Activated B cell treated with CpG ODN at 0.5 μM for 24 hours (primary cell): ENCODE results near the gene FKBP14. TPM values are rescaled to one million over a fixed set of nuclear protein-coding genes. Genes with fewer than 3 reads are reported as not detected.

ENCODE experiments used
- ATAC-seq: fragments of 200-7000 bp; cut with Tn5 transposase; one replicate; pipeline ENCODE4 v1.10.0; 2021; ENCODE audit warnings: low read depth, mild to moderate bottlenecking, moderate library complexity
- CTCF ChIA-PET: fragments of 350-600 bp; sonication (Branson Sonifier 250); formaldehyde crosslinking; loops from one replicate; lab custom pipeline; 2021; ENCODE audit warnings: antibody characterized with exemption; lab: Charles Lee
- POLR2A ChIA-PET: fragments of 350-600 bp; sonication (Branson Sonifier 250); formaldehyde crosslinking; loops from one replicate; lab custom pipeline; 2021; ENCODE audit warnings: antibody characterized with exemption; lab: Charles Lee
- DNase-seq: peaks from one replicate; pipeline ENCODE4 v3.0.0; 2022
- H3K27ac Mint-ChIP-seq: one replicate; pipeline ENCODE4 v1.8.0; 2020; ENCODE audit warnings: mixed read lengths
- H3K27me3 Mint-ChIP-seq: one replicate; pipeline ENCODE4 v1.8.0; 2021; ENCODE audit warnings: mixed read lengths
- H3K36me3 Mint-ChIP-seq: one replicate; pipeline ENCODE4 v1.8.0; 2021; ENCODE audit warnings: low read depth, mixed read lengths
- H3K4me1 Mint-ChIP-seq: one replicate; pipeline ENCODE4 v1.8.0; 2021; ENCODE audit warnings: mixed read lengths
- H3K4me3 Mint-ChIP-seq: one replicate; pipeline ENCODE4 v1.8.0; 2020; ENCODE audit warnings: mild to moderate bottlenecking, mixed read lengths
- H3K9me3 Mint-ChIP-seq: one replicate; pipeline ENCODE4 v1.8.0; 2020; ENCODE audit warnings: mixed read lengths
- CTCF ChIP-seq: fragments of 200-600 bp; IDR thresholded peaks from one replicate; pipeline ENCODE4 v1.8.0; 2022; ENCODE audit warnings: antibody characterized with exemption, mild to moderate bottlenecking
- intact Hi-C: fragments of 100-400 bp; cut with micrococcal nuclease; formaldehyde crosslinking; loops from one replicate; pipeline ENCODE4 v1.15.1; 2024
- total RNA-seq: library from RNA; stranded (reverse); gene quantifications from 2 replicates; pipeline ENCODE4 v1.2.3, GENCODE V29; 2022

The FKBP14 gene
- total RNA-seq, 1 donor from 2014 or later = 11.4 TPM

GRCh38 chr7:29974286-29974685, 52.2 kb downstream of the FKBP14 start:
- Mint-ChIP-seq H3K4me1 (peaks cover 20% of the 10 kb centered on the region), H3K27ac (no peak overlapping the region)
- POLR2A ChIA-PET = no interaction called here

GRCh38 chr7:29972315-29972669, 54.2 kb downstream of the FKBP14 start:
- ChIA-PET POLR2A (no interaction called here), CTCF (no interaction called here)
- no peak for TF ChIP-seq CTCF

More at GRCh38 chr7:29974286-29974685, 52.2 kb downstream of the FKBP14 start:
- CTCF ChIA-PET = no interaction called here
- intact Hi-C loops = no loop called here
- no peak for TF ChIP-seq CTCF
- H3K9me3 Mint-ChIP-seq = no peaks in the 10 kb centered on the region
- no peak for DNase-seq
- no peak overlapping the region for H3K4me3 Mint-ChIP-seq
- H3K27me3 Mint-ChIP-seq = no peaks in the 10 kb centered on the region
- ATAC-seq = no peak
- peaks cover 14% of the 10 kb centered on the region for H3K36me3 Mint-ChIP-seq

GRCh38 chr7:29971566-29972314, 54.8 kb downstream of the FKBP14 start:
- ATAC-seq = no peak
- Mint-ChIP-seq H3K27ac (no peak overlapping the region), H3K36me3 (peaks cover 26% of the 10 kb centered on the region), H3K27me3 (no peaks in the 10 kb centered on the region), H3K9me3 (no peaks in the 10 kb centered on the region), H3K4me3 (no peak overlapping the region), H3K4me1 (peaks cover 18% of the 10 kb centered on the region)
- ChIA-PET POLR2A (no interaction called here), CTCF (no interaction called here)
- no peak for DNase-seq
- TF ChIP-seq CTCF = no peak
- intact Hi-C loops = no loop called here

More at GRCh38 chr7:29972315-29972669, 54.2 kb downstream of the FKBP14 start:
- Mint-ChIP-seq H3K4me1 (peaks cover 18% of the 10 kb centered on the region), H3K4me3 (no peak overlapping the region), H3K36me3 (peaks cover 25% of the 10 kb centered on the region), H3K27ac (no peak overlapping the region), H3K9me3 (no peaks in the 10 kb centered on the region), H3K27me3 (no peaks in the 10 kb centered on the region)
- DNase-seq (no peak), ATAC-seq (no peak)
- intact Hi-C loops = no loop called here

GRCh38 chr7:29970158-29970557, 56.3 kb downstream of the FKBP14 start:
- CTCF ChIA-PET = no interaction called here
- Mint-ChIP-seq H3K36me3 (peaks cover 41% of the 10 kb centered on the region), H3K4me3 (no peak overlapping the region), H3K27me3 (no peaks in the 10 kb centered on the region), H3K27ac (no peak overlapping the region), H3K4me1 (peaks cover 17% of the 10 kb centered on the region), H3K9me3 (no peaks in the 10 kb centered on the region)
- ATAC-seq (no peak), DNase-seq (no peak)
- intact Hi-C loops = no loop called here
- no peak for TF ChIP-seq CTCF
- POLR2A ChIA-PET = no interaction called here

- ChIA-PET POLR2A (no interaction called here), CTCF (interaction anchor here (1.2 kb wide), 1 partner anchor 49 kb away, joined by 3 read pairs; no protein-coding TSS in a partner anchor)
- no peak for DNase-seq
- no peak for ATAC-seq
- intact Hi-C loops = no loop called here
- Mint-ChIP-seq H3K27ac (no peak overlapping the region), H3K27me3 (no peaks in the 10 kb centered on the region), H3K4me3 (no peak overlapping the region), H3K4me1 (peaks cover 17% of the 10 kb centered on the region), H3K36me3 (peaks cover 44% of the 10 kb centered on the region), H3K9me3 (no peaks in the 10 kb centered on the region)
- TF ChIP-seq CTCF = no peak
Observed at GRCh38 chr7:29969738-29970137, 56.8 kb downstream of the FKBP14 start.
